Tibial nerve (tissue), 4 donors: ENCODE measurements around the gene MRGPRX4.

Source experiments
- EP300 ChIP-seq, 2 donors: sonication (generic); formaldehyde crosslinking; IDR thresholded peaks; one replicate each; pipeline ENCODE4 v1.6.1; 2017; ENCODE audit warnings: antibody characterized with exemption in 2 of 2, mild to moderate bottlenecking in 1 of 2
- TF ChIP-seq, protein P1 (sequence below), 5 experiments: fragments of 200-600 bp in 3 of 5; fragments of 450-650 bp in 2 of 5; sonication (generic) in 3 of 5; IDR thresholded peaks; one replicate each; pipeline ENCODE4 v1.5.1; 2016 to 2019; ENCODE audit warnings: antibody characterized with exemption in 5 of 5, mild to moderate bottlenecking in 3 of 5, moderate library complexity in 2 of 5

- TF ChIP-seq, protein P1, sequence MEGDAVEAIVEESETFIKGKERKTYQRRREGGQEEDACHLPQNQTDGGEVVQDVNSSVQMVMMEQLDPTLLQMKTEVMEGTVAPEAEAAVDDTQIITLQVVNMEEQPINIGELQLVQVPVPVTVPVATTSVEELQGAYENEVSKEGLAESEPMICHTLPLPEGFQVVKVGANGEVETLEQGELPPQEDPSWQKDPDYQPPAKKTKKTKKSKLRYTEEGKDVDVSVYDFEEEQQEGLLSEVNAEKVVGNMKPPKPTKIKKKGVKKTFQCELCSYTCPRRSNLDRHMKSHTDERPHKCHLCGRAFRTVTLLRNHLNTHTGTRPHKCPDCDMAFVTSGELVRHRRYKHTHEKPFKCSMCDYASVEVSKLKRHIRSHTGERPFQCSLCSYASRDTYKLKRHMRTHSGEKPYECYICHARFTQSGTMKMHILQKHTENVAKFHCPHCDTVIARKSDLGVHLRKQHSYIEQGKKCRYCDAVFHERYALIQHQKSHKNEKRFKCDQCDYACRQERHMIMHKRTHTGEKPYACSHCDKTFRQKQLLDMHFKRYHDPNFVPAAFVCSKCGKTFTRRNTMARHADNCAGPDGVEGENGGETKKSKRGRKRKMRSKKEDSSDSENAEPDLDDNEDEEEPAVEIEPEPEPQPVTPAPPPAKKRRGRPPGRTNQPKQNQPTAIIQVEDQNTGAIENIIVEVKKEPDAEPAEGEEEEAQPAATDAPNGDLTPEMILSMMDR (IDR thresholded peaks at IDR 0.05) = no peak
- TF ChIP-seq EP300 (IDR thresholded peaks at IDR 0.05) = no peak
Observed at GRCh38 chr11:18173225-18173866, 709 bp downstream of the MRGPRX4 start.
